Measurements from ENCODE around the gene STUB1. TPM values are rescaled to one million over a fixed set of nuclear protein-coding genes. Genes with fewer than 3 reads are reported as not detected.

Gene STUB1
- total and polyA plus RNA-seq, 2 donors (not counting 3 experiments of a cell fraction or from before 2014, with no cell fraction given): 107 to 147 TPM

GRCh38 chr16:680625-680945, 375 bp downstream of the STUB1 start:
- H3K4me2 ChIP-seq (ENCODE audit: insufficient read depth, low read length): peak overlapping the region; percentile 66
- H4K20me1 ChIP-seq (replicated peaks; ENCODE audit: control insufficient read depth, extremely low read depth, insufficient read depth, low read length): no peaks in the 10 kb centered on the region
- peak overlapping the region; percentile 49 for H3K9ac ChIP-seq (replicated peaks; ENCODE audit: extremely low read depth, insufficient read depth, low read length)
- no peak overlapping the region for H2AFZ ChIP-seq (ENCODE audit: low read depth, low read length)
- H3K4me1 ChIP-seq (ENCODE audit: control insufficient read depth, extremely low read depth, insufficient read depth, low read length): peaks cover 20% of the 10 kb centered on the region
- BruUV-seq (replicated peaks): no TSS peak
- peaks cover 7 to 14% of the 10 kb centered on the region in 2 experiments for H3K36me3 ChIP-seq (ENCODE audit: control insufficient read depth in 2 of 2, extremely low read depth in 1 of 2, insufficient read depth in 2 of 2, low read length in 2 of 2)
- no peak for DNase-seq (ENCODE audit: low read depth, low spot score)
- POLR2A ChIA-PET: interaction anchor here (0.9 kb wide), 1 partner anchor 10 kb away, joined by 5 read pairs; the partner anchor contains the start of gene WDR24
- FAIRE-seq: no peak
- H3K27ac ChIP-seq (ENCODE audit: insufficient read depth, low read depth, low read length): peak overlapping the region; percentile 31
- dilution Hi-C loops (cut with MboI; ENCODE audit: extremely low pct_ligation_motif_present, low sequenced_read_pairs) (no loop called here), intact Hi-C loops (cut with micrococcal nuclease) (no loop called here)
- peak; percentile 6 for TF ChIP-seq POLR2A (IDR thresholded peaks at IDR 0.05; ENCODE audit: low read depth, low read length)
- TF ChIP-seq, protein P1, sequence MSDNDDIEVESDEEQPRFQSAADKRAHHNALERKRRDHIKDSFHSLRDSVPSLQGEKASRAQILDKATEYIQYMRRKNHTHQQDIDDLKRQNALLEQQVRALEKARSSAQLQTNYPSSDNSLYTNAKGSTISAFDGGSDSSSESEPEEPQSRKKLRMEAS (IDR thresholded peaks at IDR 0.05; ENCODE audit: insufficient read depth, insufficient read length): no peak
- no peaks in the 10 kb centered on the region for H3K9me1 ChIP-seq (replicated peaks; ENCODE audit: control insufficient read depth, extremely low read depth, insufficient read depth, low read length)
- H3K27me3 ChIP-seq (ENCODE audit: control insufficient read depth in 2 of 2, insufficient read depth in 2 of 2, low read length in 2 of 2): no peaks in the 10 kb centered on the region
- CTCF ChIA-PET: interaction anchor here (0.7 to 1.8 kb wide), 5 partner anchors 12 to 101 kb away, joined by 3 to 5 read pairs (median 4); no protein-coding TSS in a partner anchor
- peaks cover 31% of the 10 kb centered on the region for H3K79me2 ChIP-seq (ENCODE audit: control insufficient read depth, insufficient read depth, low read length)
- no peaks in the 10 kb centered on the region for H3K9me3 ChIP-seq (replicated peaks; ENCODE audit: control insufficient read depth, insufficient read depth, low read length)
- peak overlapping the region; percentile 68 to 83 (median 71) for H3K4me3 ChIP-seq (replicated peaks in 1 of 3; ENCODE audit: insufficient read depth in 1 of 3, low read depth in 1 of 3, low read length in 3 of 3)

DNA sequence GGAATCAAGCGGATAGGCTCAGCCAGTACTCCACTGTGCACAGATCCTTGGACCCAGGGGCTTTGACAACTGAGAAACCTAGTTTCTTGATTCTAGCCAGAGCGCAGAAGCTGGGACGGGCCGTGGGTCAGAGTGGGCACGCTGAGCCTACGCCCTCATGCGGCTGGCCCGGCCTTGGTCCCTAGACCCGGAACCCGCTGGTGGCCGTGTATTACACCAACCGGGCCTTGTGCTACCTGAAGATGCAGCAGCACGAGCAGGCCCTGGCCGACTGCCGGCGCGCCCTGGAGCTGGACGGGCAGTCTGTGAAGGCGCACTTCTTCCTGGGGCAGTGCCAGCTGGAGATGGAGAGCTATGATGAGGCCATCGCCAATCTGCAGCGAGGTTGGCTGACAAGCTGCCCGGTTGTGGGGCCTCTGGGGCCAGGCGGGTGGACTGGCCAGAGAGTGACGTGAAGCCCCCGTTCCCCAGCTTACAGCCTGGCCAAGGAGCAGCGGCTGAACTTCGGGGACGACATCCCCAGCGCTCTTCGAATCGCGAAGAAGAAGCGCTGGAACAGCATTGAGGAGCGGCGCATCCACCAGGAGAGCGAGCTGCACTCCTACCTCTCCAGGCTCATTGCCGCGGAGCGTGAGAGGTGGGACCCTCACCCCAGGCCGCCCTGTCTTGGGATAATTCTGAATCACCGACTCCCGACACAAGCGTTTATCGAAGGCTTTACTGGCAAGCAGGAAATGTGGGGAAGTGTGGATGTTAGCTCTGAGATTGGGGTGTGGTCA, 946 bp downstream of the STUB1 start:
- ChIA-PET CTCF (interaction anchor here (0.7 to 1.8 kb wide), 6 partner anchors 13 to 289 kb away, joined by 3 to 5 read pairs (median 4); no protein-coding TSS in a partner anchor), POLR2A (interaction anchor here (0.9 kb wide), 1 partner anchor 9 kb away, joined by 5 read pairs; the partner anchor contains the start of gene WDR24)
- DNase-seq (ENCODE audit: low read depth, low spot score): peak; percentile 40
- Histone ChIP-seq H3K79me2 (ENCODE audit: control insufficient read depth, insufficient read depth, low read length) (peaks cover 31% of the 10 kb centered on the region), H2AFZ (ENCODE audit: low read depth, low read length) (no peak overlapping the region), H3K36me3 (ENCODE audit: control insufficient read depth in 2 of 2, extremely low read depth in 1 of 2, insufficient read depth in 2 of 2, low read length in 2 of 2) (peaks cover 7 to 14% of the 10 kb centered on the region in 2 experiments), H3K4me3 (replicated peaks in 1 of 3; ENCODE audit: insufficient read depth in 1 of 3, low read depth in 1 of 3, low read length in 3 of 3) (peak overlapping the region; percentile 68 to 83 (median 71)), H3K9me1 (replicated peaks; ENCODE audit: control insufficient read depth, extremely low read depth, insufficient read depth, low read length) (no peaks in the 10 kb centered on the region), H3K27ac (ENCODE audit: insufficient read depth, low read depth, low read length) (no peak overlapping the region), H3K4me2 (ENCODE audit: insufficient read depth, low read length) (peak overlapping the region; percentile 66), H3K9me3 (replicated peaks; ENCODE audit: control insufficient read depth, insufficient read depth, low read length) (no peaks in the 10 kb centered on the region), H3K4me1 (ENCODE audit: control insufficient read depth, extremely low read depth, insufficient read depth, low read length) (peaks cover 20% of the 10 kb centered on the region), H3K9ac (replicated peaks; ENCODE audit: extremely low read depth, insufficient read depth, low read length) (peak overlapping the region; percentile 49), H3K27me3 (ENCODE audit: control insufficient read depth in 2 of 2, insufficient read depth in 2 of 2, low read length in 2 of 2) (no peaks in the 10 kb centered on the region), H4K20me1 (replicated peaks; ENCODE audit: control insufficient read depth, extremely low read depth, insufficient read depth, low read length) (no peaks in the 10 kb centered on the region)
- TF ChIP-seq POLR2A (IDR thresholded peaks at IDR 0.05; ENCODE audit: low read depth, low read length) (no peak), CTCF (IDR thresholded peaks at IDR 0.05; ENCODE audit: extremely low read depth in 1 of 2, insufficient read depth in 1 of 2, low read depth in 1 of 2, low read length in 2 of 2) (peak in 1 of 2 donors; percentile 15)
- dilution Hi-C loops (cut with MboI; ENCODE audit: extremely low pct_ligation_motif_present, low sequenced_read_pairs) (no loop called here), intact Hi-C loops (cut with micrococcal nuclease) (no loop called here)
- no peak for FAIRE-seq
- no TSS peak for BruUV-seq (replicated peaks)

Measured in endothelial cell of umbilical vein (primary cell).